ENCODE results near the gene LRRC4. TPM values are rescaled to one million over a fixed set of nuclear protein-coding genes. Genes with fewer than 3 reads are reported as not detected.
A peak's percentile ranks its signal among the peaks of the same experiment; 100 is the strongest.

The LRRC4 gene
- polyA plus RNA-seq, 1 of the 3 experiments (the other 2 are of a cell fraction) = 0.44 TPM

DNA sequence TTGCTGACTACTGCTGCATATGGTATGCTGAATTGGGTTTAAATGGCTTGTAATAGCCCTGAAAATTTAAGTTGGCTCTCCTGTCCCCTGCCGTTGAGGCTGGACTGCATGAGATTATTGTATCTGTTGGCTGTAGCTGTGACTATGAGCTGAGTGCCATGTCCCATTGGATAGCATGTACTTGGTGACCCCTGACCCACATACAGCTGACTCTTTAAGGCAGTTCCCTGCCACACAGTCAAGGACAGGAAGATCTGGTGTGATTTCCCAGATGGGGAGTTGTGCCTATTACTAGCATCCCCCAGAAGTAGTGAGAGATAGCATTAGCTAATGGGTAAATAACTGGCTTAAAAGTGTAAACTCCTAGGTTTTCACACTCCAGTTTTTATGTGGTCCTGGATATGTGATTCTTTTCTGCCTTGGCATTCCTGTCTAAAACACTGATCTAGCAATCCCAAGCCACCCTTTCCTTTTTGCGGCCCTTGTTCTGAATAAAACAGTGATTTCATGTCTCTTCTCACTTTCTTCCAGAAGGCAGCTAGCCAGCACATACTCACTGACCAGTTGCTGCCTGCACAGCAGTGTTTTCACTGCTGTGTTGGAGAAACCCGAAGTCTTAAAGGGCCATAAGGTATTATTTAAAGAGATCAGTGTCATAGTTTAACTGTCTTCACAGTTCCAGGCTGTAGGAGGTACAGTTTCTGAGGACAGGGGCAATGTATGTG, 35.9 kb downstream of the LRRC4 start:
- Histone ChIP-seq H3K4me3 (ENCODE audit: low read depth in 2 of 2, low read length in 1 of 2) (no peak overlapping the region), H4K20me1 (ENCODE audit: insufficient read depth) (peaks cover 21% of the 10 kb centered on the region), H3K36me3 (replicated peaks in 1 of 2; ENCODE audit: control insufficient read depth in 1 of 2, insufficient read depth in 2 of 2, low read length in 1 of 2) (peaks cover 24 to 36% of the 10 kb centered on the region in 2 experiments), H3K4me1 (ENCODE audit: control insufficient read depth in 1 of 2, insufficient read depth in 2 of 2, low read depth in 1 of 2, low read length in 1 of 2) (peaks cover 17 to 43% of the 10 kb centered on the region in 2 experiments; a peak in 2 of 4 replicates), H3K27ac (ENCODE audit: low read depth in 2 of 2, low read length in 1 of 2) (peak overlapping the region; percentile 32 to 87; a peak in 3 of 4 replicates), H3K9ac (no peak overlapping the region), H3K4me2 (peak overlapping the region; percentile 15; the same call in 1 of the 2 replicates), H3K27me3 (ENCODE audit: insufficient read depth) (no peaks in the 10 kb centered on the region), H3K79me2 (ENCODE audit: insufficient read depth) (peaks cover 10% of the 10 kb centered on the region; the same call in 1 of the 2 replicates), H3F3A (replicated peaks; ENCODE audit: insufficient read depth) (peaks cover 9% of the 10 kb centered on the region), H3K9me3 (no peaks in the 10 kb centered on the region), H2AFZ (ENCODE audit: low read depth) (no peak overlapping the region), H3K9me2 (no peaks in the 10 kb centered on the region)
- no peak for DNase-seq
- ChIA-PET CTCF (interaction anchor here (0.7 to 1.8 kb wide), 9 partner anchors 12 to 807 kb away, joined by 3 to 6 read pairs (median 3); no protein-coding TSS in a partner anchor), POLR2A (interaction anchor here (0.6 to 0.8 kb wide), 3 partner anchors 13 to 61 kb away, joined by 3 to 5 read pairs (median 3); no protein-coding TSS in a partner anchor)
- TF ChIP-seq MEF2A (IDR thresholded peaks at IDR 0.05; ENCODE audit: borderline replicate concordance, low read depth) (no peak), ELF1 (IDR thresholded peaks at IDR 0.05) (no peak), JUND (IDR thresholded peaks at IDR 0.05) (no peak), MXI1 (IDR thresholded peaks at IDR 0.05; ENCODE audit: low read depth, low read length) (no peak), EZH2phosphoT487 (IDR thresholded peaks at IDR 0.05; ENCODE audit: borderline replicate concordance, low read depth) (no peak), USF1 (IDR thresholded peaks at IDR 0.05; ENCODE audit: borderline replicate concordance, low read depth) (no peak), SMC3 (IDR thresholded peaks at IDR 0.05; ENCODE audit: low read depth, low read length) (no peak), EP300 (IDR thresholded peaks at IDR 0.05; ENCODE audit: borderline replicate concordance in 1 of 2, low read depth in 1 of 2, low read length in 1 of 2) (no peak)
- TF ChIP-seq, protein P1, sequence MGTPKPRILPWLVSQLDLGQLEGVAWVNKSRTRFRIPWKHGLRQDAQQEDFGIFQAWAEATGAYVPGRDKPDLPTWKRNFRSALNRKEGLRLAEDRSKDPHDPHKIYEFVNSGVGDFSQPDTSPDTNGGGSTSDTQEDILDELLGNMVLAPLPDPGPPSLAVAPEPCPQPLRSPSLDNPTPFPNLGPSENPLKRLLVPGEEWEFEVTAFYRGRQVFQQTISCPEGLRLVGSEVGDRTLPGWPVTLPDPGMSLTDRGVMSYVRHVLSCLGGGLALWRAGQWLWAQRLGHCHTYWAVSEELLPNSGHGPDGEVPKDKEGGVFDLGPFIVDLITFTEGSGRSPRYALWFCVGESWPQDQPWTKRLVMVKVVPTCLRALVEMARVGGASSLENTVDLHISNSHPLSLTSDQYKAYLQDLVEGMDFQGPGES (IDR thresholded peaks at IDR 0.05; ENCODE audit: low read depth, low read length) = no peak
- WGBS (ENCODE audit: low lambda C conversion rate) = 52% methylated on average over 3 of the region's 3 CpGs

DNA sequence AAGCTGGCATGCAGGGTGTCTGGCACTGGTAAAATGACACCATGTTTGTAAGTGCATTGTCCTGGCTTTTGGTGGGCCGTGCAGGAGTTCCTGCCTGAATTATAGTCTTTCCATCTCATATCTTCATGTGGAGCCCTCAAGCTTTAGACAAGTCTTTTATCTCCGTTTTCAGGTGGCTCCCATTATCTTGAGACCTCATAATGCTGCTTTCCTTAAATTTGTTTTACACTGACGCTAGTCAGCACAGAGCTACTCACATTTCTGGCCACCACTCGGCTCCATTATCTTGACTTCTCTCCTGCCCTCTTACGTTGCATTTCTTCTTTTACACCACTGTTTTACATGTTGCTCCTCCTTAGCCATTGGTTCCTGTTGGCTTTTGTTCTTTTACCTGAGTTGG, 37.2 kb downstream of the LRRC4 start:
- H3K27ac ChIP-seq (ENCODE audit: low read depth in 2 of 2, low read length in 1 of 2) = peak overlapping the region in 1 of 2 experiments; percentile 17; a peak in 1 of 4 replicates
- H3K9me3 ChIP-seq = no peaks in the 10 kb centered on the region
- ChIA-PET POLR2A (no interaction called here), CTCF (interaction anchor here (0.6 kb wide), 1 partner anchor 10 kb away, joined by 4 read pairs; no protein-coding TSS in a partner anchor)
- H3K36me3 ChIP-seq (replicated peaks in 1 of 2; ENCODE audit: control insufficient read depth in 1 of 2, insufficient read depth in 2 of 2, low read length in 1 of 2) = peaks cover 24 to 36% of the 10 kb centered on the region in 2 experiments
- H2AFZ ChIP-seq (ENCODE audit: low read depth) = no peak overlapping the region
- no peaks in the 10 kb centered on the region for H3K9me2 ChIP-seq
- H3F3A ChIP-seq (replicated peaks; ENCODE audit: insufficient read depth) = peaks cover 9% of the 10 kb centered on the region
- peaks cover 5% of the 10 kb centered on the region; the same call in 1 of the 2 replicates for H3K79me2 ChIP-seq (ENCODE audit: insufficient read depth)
- H3K9ac ChIP-seq = no peak overlapping the region
- peaks cover 21% of the 10 kb centered on the region for H4K20me1 ChIP-seq (ENCODE audit: insufficient read depth)
- DNase-seq = no peak
- no peak overlapping the region for H3K4me2 ChIP-seq
- H3K27me3 ChIP-seq (ENCODE audit: insufficient read depth) = no peaks in the 10 kb centered on the region
- peaks cover 17 to 43% of the 10 kb centered on the region in 2 experiments; a peak in 2 of 4 replicates for H3K4me1 ChIP-seq (ENCODE audit: control insufficient read depth in 1 of 2, insufficient read depth in 2 of 2, low read depth in 1 of 2, low read length in 1 of 2)
- TF ChIP-seq SIN3A (IDR thresholded peaks at IDR 0.05; ENCODE audit: borderline replicate concordance, low read depth, low read length) (no peak), FOXJ3 (CRISPR knock-in tag; IDR thresholded peaks at IDR 0.05) (no peak), NFIC (IDR thresholded peaks at IDR 0.05; ENCODE audit: borderline replicate concordance) (no peak), CTCF (IDR thresholded peaks at IDR 0.05) (no peak)
- TF ChIP-seq, protein P2, sequence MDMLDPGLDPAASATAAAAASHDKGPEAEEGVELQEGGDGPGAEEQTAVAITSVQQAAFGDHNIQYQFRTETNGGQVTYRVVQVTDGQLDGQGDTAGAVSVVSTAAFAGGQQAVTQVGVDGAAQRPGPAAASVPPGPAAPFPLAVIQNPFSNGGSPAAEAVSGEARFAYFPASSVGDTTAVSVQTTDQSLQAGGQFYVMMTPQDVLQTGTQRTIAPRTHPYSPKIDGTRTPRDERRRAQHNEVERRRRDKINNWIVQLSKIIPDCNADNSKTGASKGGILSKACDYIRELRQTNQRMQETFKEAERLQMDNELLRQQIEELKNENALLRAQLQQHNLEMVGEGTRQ (IDR thresholded peaks at IDR 0.05; ENCODE audit: borderline replicate concordance, low read depth, low read length) = no peak
- H3K4me3 ChIP-seq (ENCODE audit: low read depth in 2 of 2, low read length in 1 of 2) = no peak overlapping the region
- WGBS (ENCODE audit: low lambda C conversion rate) = 93% methylated on average over 5 of the region's 5 CpGs
